GM10248 (cell line): ENCODE data around the gene RCAN3.
A peak's percentile ranks its signal among the peaks of the same experiment; 100 is the strongest.

Source experiments
- CTCF ChIA-PET: fragments of 300-600 bp; sonication (Branson Sonifier 250); formaldehyde crosslinking; extraction: SDS; loops from one replicate; lab custom pipeline; 2021; ENCODE audit warnings: antibody characterized with exemption; lab: Yijun Ruan, JAX
- POLR2A ChIA-PET: fragments of 350-650 bp; sonication (Branson Sonifier 250); formaldehyde crosslinking; extraction: SDS; loops from one replicate; lab custom pipeline; 2020; ENCODE audit warnings: antibody characterized with exemption; lab: Yijun Ruan, JAX
- DNase-seq: peaks from one replicate; pipeline ENCODE4 v3.0.0; 2012; ENCODE audit errors: extremely low spot score
- TF ChIP-seq, protein P1 (sequence below): IDR thresholded peaks from 2 replicates; pipeline ENCODE4 v1.5.1; 2012; ENCODE audit warnings: mild to moderate bottlenecking, low read depth; ENCODE audit errors: extremely low read depth, missing control alignments, control extremely low read depth

Gene RCAN3

GRCh38 chr1:24586119-24586518, 83.5 kb downstream of the RCAN3 start:
- CTCF ChIA-PET: interaction anchor here (1.1 to 3.3 kb wide), 23 partner anchors 8 to 435 kb away, joined by 3 to 33 read pairs (median 9); partner anchors contain the start of genes NIPAL3 and STPG1
- TF ChIP-seq, protein P1, sequence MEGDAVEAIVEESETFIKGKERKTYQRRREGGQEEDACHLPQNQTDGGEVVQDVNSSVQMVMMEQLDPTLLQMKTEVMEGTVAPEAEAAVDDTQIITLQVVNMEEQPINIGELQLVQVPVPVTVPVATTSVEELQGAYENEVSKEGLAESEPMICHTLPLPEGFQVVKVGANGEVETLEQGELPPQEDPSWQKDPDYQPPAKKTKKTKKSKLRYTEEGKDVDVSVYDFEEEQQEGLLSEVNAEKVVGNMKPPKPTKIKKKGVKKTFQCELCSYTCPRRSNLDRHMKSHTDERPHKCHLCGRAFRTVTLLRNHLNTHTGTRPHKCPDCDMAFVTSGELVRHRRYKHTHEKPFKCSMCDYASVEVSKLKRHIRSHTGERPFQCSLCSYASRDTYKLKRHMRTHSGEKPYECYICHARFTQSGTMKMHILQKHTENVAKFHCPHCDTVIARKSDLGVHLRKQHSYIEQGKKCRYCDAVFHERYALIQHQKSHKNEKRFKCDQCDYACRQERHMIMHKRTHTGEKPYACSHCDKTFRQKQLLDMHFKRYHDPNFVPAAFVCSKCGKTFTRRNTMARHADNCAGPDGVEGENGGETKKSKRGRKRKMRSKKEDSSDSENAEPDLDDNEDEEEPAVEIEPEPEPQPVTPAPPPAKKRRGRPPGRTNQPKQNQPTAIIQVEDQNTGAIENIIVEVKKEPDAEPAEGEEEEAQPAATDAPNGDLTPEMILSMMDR: no peak
- POLR2A ChIA-PET: no interaction called here
- no peak for DNase-seq

DNA sequence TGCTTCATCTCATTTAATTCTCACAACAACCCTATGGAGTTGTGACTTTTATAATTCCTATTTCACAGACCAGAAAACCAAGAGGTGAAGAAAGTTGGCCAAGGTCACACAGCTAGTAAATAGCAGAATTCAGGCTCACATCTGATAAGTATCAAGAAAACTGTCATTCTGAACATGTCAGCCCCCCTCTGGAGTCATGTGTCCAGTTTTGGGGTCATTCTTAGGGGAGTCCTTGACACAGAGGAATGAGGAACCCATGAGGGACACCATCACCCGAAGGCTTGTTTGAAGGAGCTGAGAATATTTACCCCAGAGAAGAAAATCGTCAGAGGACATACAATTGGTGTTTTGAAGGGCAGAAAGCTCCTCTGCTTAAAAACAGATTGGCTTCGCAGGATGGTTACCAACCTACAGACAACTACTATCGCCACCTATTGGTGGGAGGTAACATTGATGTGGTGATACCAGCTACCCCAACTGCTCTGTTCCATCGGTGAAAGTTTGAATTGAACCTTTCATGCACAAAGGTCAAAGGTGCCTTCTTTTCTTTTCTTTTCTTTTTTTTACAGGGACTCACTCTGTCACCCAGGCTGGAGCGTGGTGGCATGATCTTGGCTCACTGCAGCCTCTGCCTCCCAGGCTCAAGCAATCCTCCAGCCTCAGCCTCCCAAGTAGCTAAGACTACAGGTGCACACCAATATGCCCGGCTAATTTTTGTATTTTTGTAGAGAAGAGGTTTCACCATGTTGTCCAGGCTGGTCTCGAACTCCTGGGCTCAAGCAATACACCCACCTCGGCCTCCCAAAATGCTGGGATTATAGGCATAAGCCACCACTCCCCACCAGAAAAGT, 84.6 kb downstream of the RCAN3 start:
- ChIA-PET CTCF (interaction anchor here (0.6 to 3.3 kb wide), 58 partner anchors 8 to 656 kb away, joined by 3 to 33 read pairs (median 4); partner anchors contain the start of genes NIPAL3 and STPG1), POLR2A (no interaction called here)
- TF ChIP-seq, protein P1: peak; percentile 68
- peak; percentile 79 for DNase-seq

DNA sequence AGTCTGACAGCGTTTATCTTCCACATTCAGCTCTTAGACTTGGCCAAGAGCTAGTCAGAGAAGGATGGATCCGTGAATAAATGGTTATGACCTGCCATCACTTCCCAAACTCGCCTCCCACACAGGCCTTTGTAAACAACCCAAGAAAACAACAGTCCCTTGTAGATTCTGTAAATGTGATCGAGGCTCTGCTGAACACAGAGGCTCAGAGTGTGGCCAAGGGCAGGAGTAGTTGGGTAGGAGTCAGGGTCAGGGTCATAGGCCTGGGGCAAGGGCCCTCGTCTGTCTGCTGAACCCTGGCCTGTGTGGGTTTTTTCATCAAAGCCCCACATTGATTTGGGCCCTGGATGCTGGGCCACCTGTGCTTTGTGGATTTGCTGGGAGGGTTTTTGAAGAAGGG, 85.9 kb downstream of the RCAN3 start:
- DNase-seq: no peak
- TF ChIP-seq, protein P1: no peak
- POLR2A ChIA-PET: no interaction called here
- CTCF ChIA-PET: interaction anchor here (1.3 to 3.3 kb wide), 9 partner anchors 12 to 389 kb away, joined by 3 to 33 read pairs (median 13); partner anchors contain the start of genes NIPAL3 and STPG1

DNA sequence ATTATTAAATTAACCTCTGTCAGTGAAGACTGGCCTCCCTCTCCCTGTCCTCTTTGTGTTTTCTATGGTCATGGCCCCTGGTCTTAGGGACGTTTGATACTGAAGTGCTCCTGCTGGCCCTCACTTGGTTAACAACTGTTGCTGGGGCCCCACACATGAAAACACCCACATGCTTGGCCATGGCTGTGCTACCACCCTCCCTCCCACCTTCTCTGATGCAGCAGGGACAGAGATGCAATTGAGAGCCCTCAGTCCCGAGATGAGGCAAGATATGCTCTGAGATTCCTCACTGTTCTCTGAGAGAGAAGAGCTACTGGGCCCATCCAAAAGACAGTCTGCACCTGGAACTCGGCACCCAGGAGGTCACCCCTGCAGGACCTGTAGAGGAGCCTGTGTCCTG, 86.6 kb downstream of the RCAN3 start:
- ChIA-PET CTCF (interaction anchor here (1.0 kb wide), 1 partner anchor 196 kb away, joined by 3 read pairs; no protein-coding TSS in a partner anchor), POLR2A (no interaction called here)
- no peak for DNase-seq
- TF ChIP-seq, protein P1: no peak
